MCF 10A (cell line): ENCODE data around the gene SH3YL1. TPM values are rescaled to one million over a fixed set of nuclear protein-coding genes. Genes with fewer than 3 reads are reported as not detected.

ENCODE experiments used
- BruUV-seq: library from RNA; stranded (reverse); fragments of 400-500 nt; replicated peaks from 2 replicates; lab custom pipeline; 2021; lab: Mats Ljungman, UMichigan
- CTCF ChIA-PET: fragments of 300-600 bp; sonication (Branson Sonifier 250); formaldehyde crosslinking; extraction: SDS; loops from one replicate; lab custom pipeline; 2021; ENCODE audit warnings: antibody characterized with exemption, inconsistent platforms; lab: Yijun Ruan, JAX
- POLR2A ChIA-PET: fragments of 300-600, 350-650 bp; sonication (Branson Sonifier 250); formaldehyde crosslinking; extraction: SDS; loops from one replicate; lab custom pipeline; 2020; ENCODE audit warnings: antibody characterized with exemption, inconsistent platforms; lab: Yijun Ruan, JAX
- DNase-seq: peaks from one replicate; pipeline ENCODE4 v3.0.0-alpha.2; 2018; ENCODE audit not compliant: unreplicated experiment
- H3K27ac Mint-ChIP-seq: one replicate; pipeline ENCODE4 v1.8.0; 2022; ENCODE audit warnings: mild to moderate bottlenecking, low read depth, mixed read lengths; ENCODE audit not compliant: unreplicated experiment
- H3K27me3 Mint-ChIP-seq: one replicate; pipeline ENCODE4 v1.8.0; 2022; ENCODE audit warnings: mixed read lengths; ENCODE audit not compliant: insufficient read depth, unreplicated experiment
- H3K36me3 Mint-ChIP-seq: one replicate; pipeline ENCODE4 v1.8.0; 2022; ENCODE audit warnings: mild to moderate bottlenecking, moderate library complexity, mixed read lengths; ENCODE audit not compliant: insufficient read depth, unreplicated experiment
- H3K4me1 Mint-ChIP-seq: one replicate; pipeline ENCODE4 v1.8.0; 2022; ENCODE audit warnings: mixed read lengths; ENCODE audit not compliant: insufficient read depth, unreplicated experiment
- H3K4me3 Mint-ChIP-seq: one replicate; pipeline ENCODE4 v1.8.0; 2022; ENCODE audit warnings: mild to moderate bottlenecking, moderate library complexity, mixed read lengths; ENCODE audit not compliant: unreplicated experiment
- H3K9me3 Mint-ChIP-seq: one replicate; pipeline ENCODE4 v1.8.0; 2022; ENCODE audit warnings: mixed read lengths; ENCODE audit not compliant: unreplicated experiment
- intact Hi-C: fragments of 100-400 bp; cut with micrococcal nuclease; formaldehyde crosslinking; loops from 2 replicates; pipeline ENCODE4 v1.14.1; 2022
- total RNA-seq: library from RNA; stranded (reverse); gene quantifications from 2 replicates; pipeline ENCODE4 v1.2.3, GENCODE V29; 2022
- TF ChIP-seq, protein P1 (sequence below): fragments of 200-600 bp; IDR thresholded peaks from one replicate; pipeline ENCODE4 v1.8.0; 2022; ENCODE audit warnings: antibody characterized with exemption, mild to moderate bottlenecking; ENCODE audit not compliant: unreplicated experiment

SH3YL1 gene
- total RNA-seq, 1 experiment from 2014 or later, result 47.4 TPM

DNA sequence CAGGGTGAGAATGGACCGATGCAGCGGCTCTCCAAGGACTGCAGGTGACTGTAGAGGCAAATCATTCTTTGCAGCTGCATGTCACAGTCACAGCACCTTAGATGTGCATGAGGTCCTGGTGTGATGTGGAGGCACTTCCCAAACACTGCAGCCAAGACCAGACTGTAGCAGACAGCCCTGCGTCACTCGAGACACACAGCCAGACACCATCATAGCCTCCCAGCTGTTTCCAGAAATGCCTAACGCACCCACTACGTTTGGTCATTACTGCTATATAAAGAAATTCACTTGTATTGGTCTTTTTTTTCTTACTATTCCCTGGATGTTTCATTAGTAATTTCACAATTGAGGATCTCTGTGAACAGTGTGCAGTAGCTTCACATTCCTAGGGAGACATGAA, 60.9 kb downstream of the SH3YL1 start:
- Mint-ChIP-seq H3K4me1 (no peaks in the 10 kb centered on the region), H3K36me3 (no peaks in the 10 kb centered on the region), H3K27ac (no peak overlapping the region), H3K27me3 (peaks cover 17% of the 10 kb centered on the region), H3K9me3 (no peaks in the 10 kb centered on the region), H3K4me3 (no peak overlapping the region)
- BruUV-seq, result no TSS peak
- ChIA-PET CTCF (no interaction called here), POLR2A (no interaction called here)
- intact Hi-C loops, result no loop called here
- no peak for DNase-seq
- TF ChIP-seq, protein P1, sequence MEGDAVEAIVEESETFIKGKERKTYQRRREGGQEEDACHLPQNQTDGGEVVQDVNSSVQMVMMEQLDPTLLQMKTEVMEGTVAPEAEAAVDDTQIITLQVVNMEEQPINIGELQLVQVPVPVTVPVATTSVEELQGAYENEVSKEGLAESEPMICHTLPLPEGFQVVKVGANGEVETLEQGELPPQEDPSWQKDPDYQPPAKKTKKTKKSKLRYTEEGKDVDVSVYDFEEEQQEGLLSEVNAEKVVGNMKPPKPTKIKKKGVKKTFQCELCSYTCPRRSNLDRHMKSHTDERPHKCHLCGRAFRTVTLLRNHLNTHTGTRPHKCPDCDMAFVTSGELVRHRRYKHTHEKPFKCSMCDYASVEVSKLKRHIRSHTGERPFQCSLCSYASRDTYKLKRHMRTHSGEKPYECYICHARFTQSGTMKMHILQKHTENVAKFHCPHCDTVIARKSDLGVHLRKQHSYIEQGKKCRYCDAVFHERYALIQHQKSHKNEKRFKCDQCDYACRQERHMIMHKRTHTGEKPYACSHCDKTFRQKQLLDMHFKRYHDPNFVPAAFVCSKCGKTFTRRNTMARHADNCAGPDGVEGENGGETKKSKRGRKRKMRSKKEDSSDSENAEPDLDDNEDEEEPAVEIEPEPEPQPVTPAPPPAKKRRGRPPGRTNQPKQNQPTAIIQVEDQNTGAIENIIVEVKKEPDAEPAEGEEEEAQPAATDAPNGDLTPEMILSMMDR, result no peak

GRCh38 chr2:201648-202433, 62.0 kb downstream of the SH3YL1 start:
- no peaks in the 10 kb centered on the region for H3K4me1 Mint-ChIP-seq
- no peak overlapping the region for H3K27ac Mint-ChIP-seq
- DNase-seq, result no peak
- CTCF ChIA-PET, result no interaction called here
- BruUV-seq, result no TSS peak
- peaks cover 13% of the 10 kb centered on the region for H3K27me3 Mint-ChIP-seq
- no peaks in the 10 kb centered on the region for H3K36me3 Mint-ChIP-seq
- POLR2A ChIA-PET, result no interaction called here
- intact Hi-C loops, result no loop called here
- H3K9me3 Mint-ChIP-seq, result no peaks in the 10 kb centered on the region
- no peak overlapping the region for H3K4me3 Mint-ChIP-seq
- TF ChIP-seq, protein P1, result no peak

DNA sequence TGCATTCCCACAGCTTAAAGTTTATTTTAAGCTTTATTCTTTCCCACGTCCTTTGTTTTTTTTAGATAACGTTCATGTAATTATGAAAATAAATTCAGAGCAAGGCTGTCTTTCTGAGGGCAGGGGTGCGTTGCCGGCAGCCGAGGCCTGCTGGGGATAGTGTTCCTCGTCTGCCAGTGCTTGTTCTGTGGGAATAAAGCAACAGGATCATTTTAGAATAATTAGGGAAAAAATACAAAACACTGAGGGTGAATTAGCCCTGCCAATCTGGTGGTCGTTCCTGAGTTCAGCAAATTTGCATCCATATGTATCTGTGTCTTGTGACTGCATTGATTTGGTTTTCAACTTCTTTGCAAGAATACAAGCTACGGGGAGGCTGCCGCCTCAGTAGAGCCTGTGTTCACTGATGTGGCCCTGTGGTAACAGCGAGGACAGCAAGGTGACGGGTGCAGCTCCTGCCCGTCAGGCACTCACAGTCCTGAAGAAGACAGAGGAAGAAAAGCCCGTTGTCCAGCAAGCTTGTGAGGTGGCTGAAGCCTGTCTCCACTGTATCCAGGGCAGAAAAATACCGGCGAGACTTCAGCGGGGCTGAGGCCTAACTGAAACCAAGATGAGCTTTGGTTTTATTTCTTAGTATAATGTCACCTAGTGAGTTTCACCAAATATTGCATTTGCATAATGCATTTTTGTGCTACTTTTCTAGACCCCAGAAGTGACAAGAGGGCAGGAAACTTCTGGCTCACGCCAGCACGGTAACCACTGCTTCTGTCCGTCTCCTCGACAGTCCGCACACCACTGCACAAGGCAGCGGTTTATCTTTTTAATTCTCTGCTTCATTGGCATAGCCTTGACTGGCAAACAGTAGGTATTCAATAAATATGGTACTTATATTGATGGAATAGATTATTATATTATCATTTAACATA, 64.5 kb downstream of the SH3YL1 start:
- no peak for DNase-seq
- peaks cover 6% of the 10 kb centered on the region for H3K27me3 Mint-ChIP-seq
- no peaks in the 10 kb centered on the region for H3K9me3 Mint-ChIP-seq
- H3K36me3 Mint-ChIP-seq, result no peaks in the 10 kb centered on the region
- intact Hi-C loops, result no loop called here
- H3K27ac Mint-ChIP-seq, result no peak overlapping the region
- H3K4me3 Mint-ChIP-seq, result no peak overlapping the region
- POLR2A ChIA-PET, result no interaction called here
- no TSS peak for BruUV-seq
- no peaks in the 10 kb centered on the region for H3K4me1 Mint-ChIP-seq
- TF ChIP-seq, protein P1, result no peak
- CTCF ChIA-PET, result interaction anchor here (0.6 kb wide), 1 partner anchor 341 kb away, joined by 4 read pairs; no protein-coding TSS in a partner anchor

DNA sequence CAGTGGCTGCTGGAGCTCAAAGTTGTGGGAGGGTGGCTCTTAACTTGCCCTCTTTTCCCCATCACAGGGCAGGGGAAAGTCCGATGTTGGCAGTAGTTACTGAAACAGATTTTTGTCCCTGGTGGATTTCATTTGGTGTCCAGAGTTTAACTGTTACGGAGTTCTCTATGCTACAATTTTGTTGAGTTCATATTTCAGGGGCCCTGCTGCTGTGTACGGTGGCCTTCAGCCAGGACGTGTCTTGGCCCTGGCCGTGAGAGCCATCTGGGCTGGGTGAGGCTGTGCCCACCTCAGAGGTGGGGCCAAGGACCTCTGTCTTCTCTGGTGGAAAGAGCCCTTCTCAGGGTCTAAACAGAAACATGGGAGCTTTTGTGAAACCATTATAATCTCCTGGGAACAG, 67.4 kb downstream of the SH3YL1 start:
- POLR2A ChIA-PET, result no interaction called here
- CTCF ChIA-PET, result no interaction called here
- H3K27me3 Mint-ChIP-seq, result no peaks in the 10 kb centered on the region
- H3K27ac Mint-ChIP-seq, result no peak overlapping the region
- no peaks in the 10 kb centered on the region for H3K4me1 Mint-ChIP-seq
- no peak for DNase-seq
- TF ChIP-seq, protein P1, result no peak
- no peaks in the 10 kb centered on the region for H3K9me3 Mint-ChIP-seq
- intact Hi-C loops, result no loop called here
- no peaks in the 10 kb centered on the region for H3K36me3 Mint-ChIP-seq
- no peak overlapping the region for H3K4me3 Mint-ChIP-seq
- no TSS peak for BruUV-seq
